HG03439 (cell line): ENCODE results near the gene CFAP298.
A peak's percentile ranks its signal among the peaks of the same experiment; 100 is the strongest.
"Not testable (repeated sequence)": the region's sequence is repeated elsewhere in the genome, so short reads cannot be mapped to it uniquely, and the experiment has no call there.

ENCODE experiments used
- ATAC-seq: cut with Tn5 transposase; IDR thresholded peaks from one replicate; pipeline ENCODE4 v1.9.1; 2021; ENCODE audit warnings: mild to moderate bottlenecking, moderate library complexity; ENCODE audit not compliant: unreplicated experiment

Gene CFAP298

DNA sequence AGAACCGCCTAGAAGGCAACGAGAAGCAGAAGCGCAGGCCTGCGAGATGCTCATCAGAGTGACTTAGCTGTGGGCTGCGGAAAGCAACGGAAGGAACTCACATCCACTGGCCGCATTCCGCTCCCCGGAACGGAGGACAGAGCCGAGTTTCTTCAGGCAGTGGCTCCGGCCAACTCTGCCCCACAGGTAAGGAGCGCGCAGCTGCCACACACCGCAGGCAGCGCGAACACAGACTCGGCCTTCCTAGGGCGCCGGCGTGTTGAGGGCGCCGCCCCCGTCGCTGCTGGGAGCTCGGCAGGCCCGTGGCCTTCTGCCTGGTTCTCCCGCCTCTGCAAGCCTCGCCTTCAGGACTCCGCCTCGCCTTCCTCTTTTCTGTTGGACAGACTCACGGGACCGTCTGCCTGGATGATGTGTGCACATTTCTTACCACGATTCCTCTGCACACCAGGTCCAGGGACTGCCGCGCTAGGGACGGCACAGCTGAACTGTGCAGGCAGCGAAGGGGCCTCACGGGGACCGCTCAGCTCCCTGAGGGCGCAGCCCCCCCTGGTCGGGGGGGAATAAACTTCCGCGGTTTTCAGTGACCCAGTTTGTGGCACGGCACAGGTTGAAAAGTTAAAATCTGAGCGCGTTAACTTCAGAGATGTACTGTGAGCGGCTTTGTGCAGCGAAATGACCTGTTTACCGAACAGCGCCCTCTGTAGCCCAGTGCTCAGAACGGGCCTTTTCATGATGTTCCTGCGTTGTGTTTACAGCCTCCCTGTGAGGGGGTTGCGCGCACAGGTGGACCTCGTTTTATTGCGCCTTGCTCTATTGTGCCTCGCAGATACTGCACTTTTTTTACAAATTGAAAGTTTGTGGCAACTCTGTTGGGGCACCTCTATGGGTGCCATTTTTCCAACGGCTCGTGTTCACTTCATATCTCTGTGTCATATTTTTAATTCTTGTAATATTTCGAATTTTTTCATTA, 42.6 kb downstream of the CFAP298 start:
- ATAC-seq, result peak; percentile 88

DNA sequence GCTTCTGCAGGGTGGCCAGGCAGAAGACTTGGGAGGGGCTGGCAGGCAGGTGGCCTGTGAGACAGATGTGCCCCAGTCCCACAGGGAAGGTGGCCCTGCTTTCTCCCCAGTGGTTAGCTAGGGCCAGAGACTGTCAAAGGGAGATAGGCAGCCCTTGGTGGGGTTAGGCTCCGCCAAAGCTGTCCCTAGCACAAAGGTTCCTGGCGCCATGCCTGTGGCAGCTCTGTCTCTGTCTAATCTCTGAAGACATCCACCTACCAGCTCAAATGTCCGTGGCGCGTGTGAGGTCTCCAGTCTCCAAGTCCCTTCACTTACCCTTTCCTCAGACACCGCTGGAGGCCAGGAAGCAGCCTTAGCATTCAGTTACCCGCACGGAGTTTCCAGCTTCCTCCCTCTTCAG, 44.6 kb downstream of the CFAP298 start:
- no peak for ATAC-seq

DNA sequence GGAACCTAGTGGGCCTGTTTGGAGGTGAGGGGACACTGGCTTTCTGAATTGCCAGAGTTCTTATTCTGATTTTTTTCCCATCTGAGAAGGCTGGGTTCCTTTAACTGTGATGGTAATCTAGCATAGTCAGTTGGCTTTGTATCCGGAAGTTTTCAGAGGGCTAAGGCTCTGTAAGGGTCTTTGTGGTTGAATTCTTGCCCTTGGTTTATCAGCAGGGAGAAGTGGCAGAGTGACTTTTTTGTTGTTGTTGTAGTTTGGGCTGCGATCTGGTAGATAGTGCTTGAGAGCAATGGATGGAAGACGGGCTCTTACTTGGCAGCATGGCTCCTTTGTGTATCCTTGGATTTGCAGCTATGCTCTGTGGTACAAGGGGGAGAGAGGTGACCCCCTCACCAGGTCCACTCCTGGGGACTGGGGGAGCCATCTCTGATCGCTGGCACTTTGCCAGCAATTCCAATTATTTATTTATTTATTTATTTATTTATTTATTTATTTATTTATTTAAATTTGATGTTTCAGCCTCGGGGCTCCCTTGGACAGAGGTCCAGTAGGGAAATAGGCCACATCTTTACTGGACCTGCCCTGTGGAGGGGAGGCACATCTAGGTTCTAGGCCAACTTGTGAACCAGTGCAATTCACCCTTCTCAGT, 45.3 kb downstream of the CFAP298 start:
- ATAC-seq, result no peak

DNA sequence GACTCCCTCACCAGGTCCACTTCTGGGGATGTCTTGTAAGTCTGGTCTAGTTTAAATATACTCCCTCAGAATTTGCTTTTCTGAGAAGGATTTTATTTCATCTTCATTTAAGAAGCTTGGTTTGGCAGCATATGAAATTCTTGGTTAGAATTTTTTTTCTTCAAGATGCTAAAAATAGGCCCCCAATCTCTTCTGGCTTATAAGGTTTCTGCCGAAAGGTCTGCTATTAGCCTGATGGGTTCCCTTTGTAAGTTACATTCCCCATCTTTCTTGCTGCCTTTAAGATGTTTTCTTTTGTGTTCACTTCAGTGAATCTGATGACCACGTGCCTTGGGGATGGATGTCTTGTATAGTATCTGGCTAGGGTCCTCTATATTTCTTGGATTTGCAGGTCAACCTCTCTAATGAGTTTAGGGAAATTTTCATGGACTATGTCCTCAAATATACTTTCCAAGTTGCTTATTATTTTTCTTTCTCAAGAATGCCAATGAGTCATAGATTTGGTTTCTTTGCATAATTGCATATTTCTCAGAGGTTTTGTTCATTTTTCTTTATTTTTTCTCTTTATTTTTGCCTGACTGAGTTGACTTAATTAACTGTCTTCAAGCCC, 46.2 kb downstream of the CFAP298 start:
- no peak for ATAC-seq

DNA sequence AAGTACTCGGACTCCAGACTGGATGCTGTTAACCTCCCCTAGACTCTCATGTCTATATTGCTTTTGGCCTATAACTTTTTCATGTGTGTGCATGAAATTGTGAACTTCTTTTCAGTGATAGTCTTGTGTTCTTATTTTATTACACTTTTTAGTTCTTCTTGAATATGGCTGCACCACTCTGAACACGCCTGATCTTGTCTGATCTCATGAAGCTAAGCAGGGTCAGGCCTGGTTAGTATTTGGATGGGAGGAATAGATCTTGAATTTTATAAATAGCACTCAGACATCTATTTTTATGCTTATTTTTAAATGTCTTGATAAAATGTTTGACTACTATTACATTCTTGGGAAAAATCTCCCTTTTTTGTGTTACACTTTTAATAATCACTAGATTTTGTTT, 49.3 kb downstream of the CFAP298 start:
- ATAC-seq, result no peak

DNA sequence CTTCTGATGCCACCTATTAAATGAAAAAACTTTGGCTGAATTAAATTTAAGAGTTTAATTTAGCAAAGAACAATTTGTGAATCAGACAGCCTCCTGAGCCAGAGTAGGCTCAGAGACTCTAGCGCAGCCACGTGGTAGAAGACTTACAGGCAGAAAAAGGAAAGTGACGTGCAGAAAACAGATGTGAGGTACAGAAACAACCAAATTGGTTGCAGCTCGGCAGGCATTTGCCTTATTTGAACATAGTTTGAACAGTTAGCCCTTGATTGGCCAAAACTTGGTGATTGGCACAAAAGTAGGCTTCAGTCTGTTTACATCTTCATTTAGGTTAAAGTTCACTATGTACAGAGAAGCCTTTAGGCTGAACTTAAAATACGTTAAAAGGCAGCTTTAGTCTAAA, 49.8 kb downstream of the CFAP298 start:
- no peak for ATAC-seq

DNA sequence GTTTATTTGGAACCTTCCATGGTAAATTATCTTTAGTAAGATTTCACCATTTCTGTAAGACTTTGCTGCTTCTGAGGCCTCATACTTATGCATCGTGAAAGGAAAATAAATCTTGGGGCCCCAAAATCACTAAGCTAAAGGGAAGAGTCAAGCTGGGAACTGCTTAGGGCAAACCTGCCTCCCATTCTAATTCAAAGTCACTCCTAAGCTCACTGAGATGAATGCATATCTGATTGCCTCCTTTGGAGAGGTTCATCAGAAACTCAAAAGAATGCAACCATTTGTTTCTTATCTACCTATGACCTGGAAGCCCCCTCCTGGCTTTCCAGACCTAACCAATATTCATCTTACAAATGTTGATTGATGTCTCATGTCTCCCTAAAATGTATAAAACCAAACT, 50.7 kb downstream of the CFAP298 start:
- not testable (repeated sequence) for ATAC-seq

DNA sequence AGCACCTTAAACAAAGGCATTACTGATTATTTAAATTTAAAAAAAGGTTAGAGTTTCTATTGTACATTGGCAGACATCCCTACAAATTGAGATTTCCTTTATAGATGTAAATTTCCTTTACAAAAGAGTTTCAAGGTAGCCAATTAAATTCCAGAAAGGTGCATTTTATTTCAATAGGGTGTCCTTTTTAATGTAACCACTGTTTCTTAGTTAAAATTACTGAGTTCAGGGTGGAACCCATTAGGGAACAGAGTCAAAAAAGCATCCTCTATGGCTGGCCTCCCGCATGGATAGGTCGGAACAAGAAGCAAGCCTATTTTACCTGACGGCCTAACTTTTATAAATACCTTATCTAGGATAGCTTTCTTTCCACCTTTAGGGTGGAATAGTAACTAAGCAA, 51.3 kb downstream of the CFAP298 start:
- ATAC-seq, result no peak

DNA sequence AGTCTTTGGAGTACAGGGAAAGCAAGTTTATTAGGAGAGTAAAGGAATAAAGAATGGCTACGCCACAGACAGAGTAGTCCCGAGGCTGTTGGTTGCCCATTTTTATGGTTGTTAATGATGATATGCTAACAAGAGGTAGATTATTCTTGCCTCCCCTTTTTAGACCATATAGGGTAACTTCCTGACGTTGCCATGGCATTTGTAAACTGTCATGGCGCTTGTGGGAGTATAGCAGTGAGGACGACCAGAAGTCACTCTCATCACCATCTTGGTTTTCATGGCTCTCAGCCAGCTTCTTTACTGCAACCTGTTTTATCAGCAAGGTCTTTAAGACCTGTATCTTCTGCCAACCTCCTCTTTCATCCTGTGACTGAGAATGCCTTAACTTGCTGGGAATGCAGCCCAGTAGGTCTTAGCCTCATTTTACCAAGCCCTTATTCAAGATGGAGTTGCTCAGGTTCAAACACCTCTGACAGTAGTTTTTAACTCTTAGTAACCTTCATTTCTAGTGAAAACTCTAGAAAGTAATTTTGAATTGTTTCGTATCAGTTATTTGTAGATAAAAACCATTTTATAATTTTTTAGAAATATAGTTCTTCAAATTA, 53.1 kb downstream of the CFAP298 start:
- ATAC-seq, result no peak

DNA sequence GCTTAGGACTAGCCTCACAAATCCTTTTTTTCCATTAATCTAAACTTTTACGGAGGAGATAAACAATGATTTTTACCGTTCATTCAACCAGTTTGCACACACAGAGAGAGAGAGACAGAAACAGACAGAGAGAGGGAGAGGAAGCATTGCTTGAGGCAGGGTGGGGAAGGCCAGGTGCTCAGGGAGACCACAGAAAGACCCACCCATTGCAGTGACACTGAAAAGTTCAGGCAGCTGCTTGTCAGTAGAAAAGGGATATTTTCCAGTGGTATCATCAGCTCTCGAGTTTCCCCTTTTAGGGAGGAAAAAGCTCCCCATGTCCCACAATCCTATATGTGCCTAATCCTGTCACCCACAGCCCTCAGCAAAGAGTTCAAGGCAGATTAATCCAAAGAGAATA, 54.1 kb downstream of the CFAP298 start:
- no peak for ATAC-seq

DNA sequence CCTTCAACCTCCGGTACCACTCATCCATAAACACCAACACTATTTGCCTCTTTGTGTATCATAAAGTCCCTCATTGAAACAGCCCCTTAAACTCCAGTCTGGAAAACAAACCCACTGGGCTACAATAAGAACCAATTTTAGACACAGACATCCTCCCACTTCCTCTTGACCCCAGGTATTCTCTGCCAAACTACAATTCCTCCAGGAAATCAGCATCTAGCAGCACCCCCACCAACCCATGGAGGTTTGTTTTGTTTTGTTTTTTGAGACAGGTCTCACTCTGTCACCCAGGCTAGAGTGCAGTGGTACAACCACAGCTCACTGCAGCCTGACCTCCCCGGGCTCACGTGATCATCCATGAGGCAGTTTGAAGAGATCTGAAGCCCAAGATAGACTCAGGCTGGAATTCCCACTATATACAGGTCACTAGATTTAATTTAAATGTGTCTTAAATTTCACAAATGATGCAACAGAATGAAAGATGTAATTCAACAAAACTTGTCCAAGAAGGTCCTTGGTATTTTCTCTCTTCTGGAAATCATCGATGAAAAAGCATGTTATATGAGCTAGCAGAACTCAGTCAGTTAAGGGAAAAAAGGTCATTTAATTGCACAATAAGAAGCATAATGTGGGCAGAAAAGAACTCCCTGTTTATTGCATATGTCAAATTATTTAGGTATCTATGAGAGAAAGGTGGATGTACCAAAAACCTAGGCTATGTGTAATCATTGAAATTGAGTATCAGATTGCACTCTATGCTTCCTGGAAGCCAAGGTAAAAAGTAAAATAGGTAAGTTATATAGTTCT, 57.1 kb downstream of the CFAP298 start:
- no peak for ATAC-seq

DNA sequence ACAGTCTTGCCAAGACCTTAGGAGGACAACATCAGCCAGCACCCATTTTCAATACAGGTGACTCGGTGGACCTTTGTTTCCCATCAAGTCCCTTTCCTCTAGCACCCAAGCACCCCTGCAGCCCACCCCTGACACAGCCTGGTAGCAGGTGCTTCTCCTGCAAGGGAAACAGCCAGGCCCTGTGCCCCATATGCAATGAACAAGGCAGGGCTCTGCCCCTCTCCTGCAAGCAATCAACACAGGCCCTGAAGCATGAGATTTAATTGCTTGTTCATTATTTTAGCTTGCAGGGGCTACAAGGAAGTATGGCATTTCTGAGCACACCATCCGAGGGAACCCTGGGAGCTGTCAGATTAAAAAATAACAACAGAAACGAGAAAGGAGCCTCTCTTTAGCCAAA, 62.3 kb downstream of the CFAP298 start:
- ATAC-seq, result no peak

DNA sequence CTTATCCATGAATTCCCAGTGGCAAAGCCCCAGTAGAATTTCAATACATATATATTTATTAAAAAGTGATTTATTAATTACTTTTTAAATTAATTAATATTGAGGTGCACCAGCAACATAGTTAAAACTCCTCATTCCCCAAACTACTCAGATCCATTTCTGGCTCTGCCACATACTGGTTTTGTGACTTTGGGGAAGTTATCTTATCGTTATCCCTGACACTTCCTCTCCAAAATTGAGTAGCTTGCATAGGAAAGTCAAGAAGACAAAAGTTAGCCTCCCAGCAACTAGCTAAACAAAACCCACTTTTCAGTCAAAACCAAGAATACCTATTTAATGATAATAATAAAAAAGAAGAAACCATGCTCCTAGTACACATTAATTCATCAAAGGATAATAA, 62.7 kb downstream of the CFAP298 start:
- ATAC-seq, result no peak
